Hepatocyte (in vitro differentiated cells): Measurements from ENCODE around the gene SLC22A23. TPM values are rescaled to one million over a fixed set of nuclear protein-coding genes. Genes with fewer than 3 reads are reported as not detected.

Experiments used
- DNase-seq: peaks from one replicate; pipeline ENCODE4 v3.0.0-alpha.2; 2016; ENCODE audit warnings: low spot score
- H2AFZ ChIP-seq: fragments of 200-600 bp; sonication (generic); 2 replicates; pipeline ENCODE4 v1.6.0; 2016; ENCODE audit warnings: antibody characterized with exemption, mild to moderate bottlenecking
- H3K27ac ChIP-seq: fragments of 200-600 bp; sonication (generic); 2 replicates; pipeline ENCODE4 v1.5.1; 2016; ENCODE audit warnings: mild to moderate bottlenecking
- H3K27me3 ChIP-seq: fragments of 200-600 bp; sonication (generic); 2 replicates; pipeline ENCODE4 v1.6.1; 2016
- H3K36me3 ChIP-seq: fragments of 200-600 bp; sonication (generic); replicated peaks from 2 replicates; pipeline ENCODE4 v1.5.1; 2016; ENCODE audit warnings: low read depth; ENCODE audit not compliant: insufficient read depth
- H3K4me1 ChIP-seq: fragments of 200-600 bp; sonication (generic); 2 replicates; pipeline ENCODE4 v1.5.1; 2016; ENCODE audit warnings: mild to moderate bottlenecking, moderate library complexity; ENCODE audit not compliant: insufficient read depth
- H3K4me2 ChIP-seq: fragments of 200-600 bp; sonication (generic); 2 replicates; pipeline ENCODE4 v1.6.0; 2016
- H3K4me3 ChIP-seq: fragments of 200-600 bp; sonication (generic); 2 replicates; pipeline ENCODE4 v1.5.1; 2016; ENCODE audit warnings: mild to moderate bottlenecking
- H3K79me2 ChIP-seq: fragments of 200-600 bp; sonication (generic); 2 replicates; pipeline ENCODE4 v1.6.0; 2017; ENCODE audit warnings: mild to moderate bottlenecking
- H3K9me2 ChIP-seq: fragments of 200-600 bp; sonication (generic); replicated peaks from 2 replicates; pipeline ENCODE4 v1.6.0; 2017; ENCODE audit warnings: mild to moderate bottlenecking; ENCODE audit not compliant: insufficient read depth
- H3K9me3 ChIP-seq: fragments of 200-600 bp; sonication (generic); 2 replicates; pipeline ENCODE4 v1.5.1; 2016; ENCODE audit warnings: low read depth, mild to moderate bottlenecking
- H4K20me1 ChIP-seq: fragments of 200-600 bp; sonication (generic); 2 replicates; pipeline ENCODE4 v1.6.0; 2016; ENCODE audit warnings: mild to moderate bottlenecking; ENCODE audit not compliant: insufficient read depth, poor library complexity, severe bottlenecking
- CTCF ChIP-seq: fragments of 200-600 bp; sonication (generic); IDR thresholded peaks from 2 replicates; pipeline ENCODE4 v1.5.1; 2016; ENCODE audit warnings: antibody characterized with exemption, mild to moderate bottlenecking; ENCODE audit not compliant: poor library complexity
- EZH2 ChIP-seq: fragments of 200-600 bp; sonication (generic); IDR thresholded peaks from 2 replicates; pipeline ENCODE4 v1.6.1; 2016; ENCODE audit warnings: antibody characterized with exemption, mild to moderate bottlenecking, borderline replicate concordance
- EZH2phosphoT487 ChIP-seq: fragments of 200-600 bp; sonication (generic); IDR thresholded peaks from one replicate; pipeline ENCODE4 v1.6.1; 2018; ENCODE audit warnings: antibody characterized with exemption, mild to moderate bottlenecking, low read depth, moderate library complexity; ENCODE audit not compliant: unreplicated experiment, severe bottlenecking
- WGBS: methylation state at CpG from one replicate; pipeline ENCODE4 v1.1.6; 2016; ENCODE audit warnings: low lambda C conversion rate; ENCODE audit errors: missing lambda C conversion rate; 5-methylcytosine and 5-hydroxymethylcytosine counted together
- polyA plus RNA-seq: library from polyadenylated mRNA; unstranded; fragments of >200 nt; fragmentation: Nextera tagmentation; extraction: Ambion mirVana; gene quantifications from 2 replicates; pipeline ENCODE4 v1.2.1, GENCODE V29; 2016
- total RNA-seq: library from RNA; depleted of rRNA; stranded (reverse); fragments of >200 nt; gene quantifications from 2 replicates; pipeline ENCODE4 v1.2.3, GENCODE V29; 2014

The SLC22A23 gene
- total and polyA plus RNA-seq, 2 experiments from 2014 or later, result 14.3 to 14.8 TPM

GRCh38 chr6:3367630-3368029 is 89.2 kb downstream of the SLC22A23 start:
- peaks cover 6% of the 10 kb centered on the region for H3K4me1 ChIP-seq
- 52% methylated on average over 5 of the region's 5 CpGs for WGBS

GRCh38 chr6:3366596-3367413 is 90.0 kb downstream of the SLC22A23 start:
- Histone ChIP-seq H2AFZ (no peak overlapping the region), H4K20me1 (no peaks in the 10 kb centered on the region), H3K4me2 (no peak overlapping the region), H3K9me2 (no peaks in the 10 kb centered on the region), H3K4me3 (no peak overlapping the region), H3K4me1 (peaks cover 6% of the 10 kb centered on the region), H3K27ac (no peak overlapping the region), H3K9me3 (no peaks in the 10 kb centered on the region), H3K79me2 (peaks cover 21% of the 10 kb centered on the region), H3K27me3 (no peaks in the 10 kb centered on the region), H3K36me3 (no peaks in the 10 kb centered on the region)
- WGBS, result 72% methylated on average over 5 of the region's 5 CpGs
- DNase-seq, result no peak
- no peak for TF ChIP-seq CTCF

More at GRCh38 chr6:3367630-3368029, 89.2 kb downstream of the SLC22A23 start:
- H3K27ac ChIP-seq, result no peak overlapping the region
- no peak overlapping the region for H3K4me3 ChIP-seq
- no peaks in the 10 kb centered on the region for H3K36me3 ChIP-seq
- TF ChIP-seq EZH2phosphoT487 (no peak), CTCF (no peak), EZH2 (no peak)
- H3K9me3 ChIP-seq, result no peaks in the 10 kb centered on the region
- no peak overlapping the region for H2AFZ ChIP-seq
- no peaks in the 10 kb centered on the region for H3K27me3 ChIP-seq
- no peak for DNase-seq
- H4K20me1 ChIP-seq, result no peaks in the 10 kb centered on the region
- H3K79me2 ChIP-seq, result peaks cover 22% of the 10 kb centered on the region
- H3K9me2 ChIP-seq, result no peaks in the 10 kb centered on the region
- no peak overlapping the region for H3K4me2 ChIP-seq

DNA sequence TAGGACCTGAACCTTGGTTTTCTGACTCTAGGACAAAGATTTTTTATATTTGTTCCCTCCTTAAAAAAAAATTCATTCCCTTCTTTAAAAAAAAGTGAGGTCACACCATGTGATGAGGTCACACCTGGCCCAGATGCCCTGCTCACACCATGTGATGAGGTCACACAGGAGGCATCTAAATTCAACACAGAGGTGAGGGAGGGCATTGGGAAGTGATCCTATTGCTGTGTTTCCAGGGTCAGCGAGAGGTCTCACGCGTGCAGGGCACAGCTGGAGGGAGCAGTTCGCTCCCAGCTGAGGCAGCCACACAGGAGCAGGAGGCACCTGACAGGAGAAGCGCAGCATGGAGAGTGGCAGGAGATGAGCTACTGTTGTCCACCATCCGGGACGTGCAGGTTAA is 92.5 kb downstream of the SLC22A23 start:
- no peaks in the 10 kb centered on the region for H3K4me1 ChIP-seq
- no peaks in the 10 kb centered on the region for H3K27me3 ChIP-seq
- H3K9me2 ChIP-seq, result no peaks in the 10 kb centered on the region
- no peak for TF ChIP-seq EZH2
- TF ChIP-seq CTCF, result no peak
- no peak for TF ChIP-seq EZH2phosphoT487
- H3K9me3 ChIP-seq, result no peaks in the 10 kb centered on the region
- DNase-seq, result no peak
- H3K4me2 ChIP-seq, result no peak overlapping the region
- H3K4me3 ChIP-seq, result no peak overlapping the region
- H3K27ac ChIP-seq, result no peak overlapping the region
- no peak overlapping the region for H2AFZ ChIP-seq
- H3K36me3 ChIP-seq, result no peaks in the 10 kb centered on the region
- peaks cover 16% of the 10 kb centered on the region for H3K79me2 ChIP-seq
- H4K20me1 ChIP-seq, result no peaks in the 10 kb centered on the region
- 79% methylated on average over 7 of the region's 7 CpGs for WGBS
